Gastrocnemius medialis (tissue), 4 donors: ENCODE measurements around the gene RFC5. TPM values are rescaled to one million over a fixed set of nuclear protein-coding genes. Genes with fewer than 3 reads are reported as not detected.

Experiments used
- ATAC-seq, 2 donors: fragments of 150-250 bp; one replicate each; pipeline ENCODE4 v1.9.1; 2016
- DNase-seq, 2 donors: peaks; one replicate each; pipeline ENCODE4 v3.0.0-alpha.2; 2019
- H3K27ac ChIP-seq, 4 donors: fragments of 200-600 bp; sonication (generic); 1 replicate in 1 of 4; 2 replicates in 3 of 4; pipeline ENCODE4 v1.5.1; 2016 to 2018; ENCODE audit warnings: mild to moderate bottlenecking in 2 of 4, moderate library complexity in 1 of 4
- H3K27me3 ChIP-seq, 3 donors: fragments of 200-600 bp; sonication (generic) in 2 of 3; 1 replicate in 1 of 3; 2 replicates in 2 of 3; pipeline versions ENCODE4 v1.5.1 to v1.6.0; 2016 to 2019; ENCODE audit warnings: mild to moderate bottlenecking in 1 of 3, moderate library complexity in 1 of 3
- H3K36me3 ChIP-seq, 2 donors: fragments of 200-600 bp; sonication (generic) in 1 of 2; one replicate each; pipeline ENCODE4 v1.5.1; 2017 to 2018
- H3K4me1 ChIP-seq, 2 donors: fragments of 200-600 bp; sonication (generic) in 1 of 2; one replicate each; pipeline ENCODE4 v1.5.1; 2016 to 2017; ENCODE audit warnings: mild to moderate bottlenecking in 2 of 2
- H3K4me3 ChIP-seq, 4 donors: fragments of 200-600 bp; sonication (generic) in 3 of 4; 1 replicate in 1 of 4; 2 replicates in 3 of 4; pipeline ENCODE4 v1.5.1; 2016 to 2019; ENCODE audit warnings: mild to moderate bottlenecking in 2 of 4
- H3K9me3 ChIP-seq, 3 donors: fragments of 200-600 bp; sonication (generic) in 2 of 3; 1 replicate in 1 of 3; 2 replicates in 2 of 3; pipeline ENCODE4 v1.5.1; 2016 to 2019
- POLR2A ChIP-seq, 2 donors: fragments of 450-650 bp; IDR thresholded peaks; one replicate each; pipeline ENCODE4 v1.6.1; 2017; ENCODE audit warnings: antibody characterized with exemption in 2 of 2, mild to moderate bottlenecking in 2 of 2, moderate library complexity in 2 of 2
- in situ Hi-C, 4 donors: fragments of 200-750 bp; cut with MboI; loops; one replicate each; pipeline versions ENCODE4 v1.15.0 to v1.8.0; 2017; ENCODE audit warnings: low sequenced_read_pairs in 4 of 4
- intact Hi-C: fragments of 100-400 bp; cut with DNase I; formaldehyde crosslinking; loops from one replicate; pipeline ENCODE4 v1.15.1; 2023; ENCODE audit warnings: low total_unique reads
- total RNA-seq, 4 donors: library from RNA; depleted of rRNA; stranded (reverse); fragments of >200 nt; gene quantifications; one replicate each; pipeline versions ENCODE4 v1.1.0 to v1.2.3, GENCODE V29; 2016
- TF ChIP-seq, protein P1 (sequence below), 5 experiments: fragments of 450-650 bp in 3 of 5; fragments of 200-600 bp in 2 of 5; sonication (generic) in 2 of 5; IDR thresholded peaks in 4 of 5; conservative IDR thresholded peaks in 1 of 5; 1 replicate in 4 of 5; 2 replicates in 1 of 5; pipeline ENCODE4 v1.5.1; 2016 to 2019; ENCODE audit warnings: antibody characterized with exemption in 5 of 5, mild to moderate bottlenecking in 3 of 5, moderate library complexity in 3 of 5

Gene RFC5
- total RNA-seq, 4 donors from 2014 or later, result 3.5 to 9.9 (median 5.4) TPM

DNA sequence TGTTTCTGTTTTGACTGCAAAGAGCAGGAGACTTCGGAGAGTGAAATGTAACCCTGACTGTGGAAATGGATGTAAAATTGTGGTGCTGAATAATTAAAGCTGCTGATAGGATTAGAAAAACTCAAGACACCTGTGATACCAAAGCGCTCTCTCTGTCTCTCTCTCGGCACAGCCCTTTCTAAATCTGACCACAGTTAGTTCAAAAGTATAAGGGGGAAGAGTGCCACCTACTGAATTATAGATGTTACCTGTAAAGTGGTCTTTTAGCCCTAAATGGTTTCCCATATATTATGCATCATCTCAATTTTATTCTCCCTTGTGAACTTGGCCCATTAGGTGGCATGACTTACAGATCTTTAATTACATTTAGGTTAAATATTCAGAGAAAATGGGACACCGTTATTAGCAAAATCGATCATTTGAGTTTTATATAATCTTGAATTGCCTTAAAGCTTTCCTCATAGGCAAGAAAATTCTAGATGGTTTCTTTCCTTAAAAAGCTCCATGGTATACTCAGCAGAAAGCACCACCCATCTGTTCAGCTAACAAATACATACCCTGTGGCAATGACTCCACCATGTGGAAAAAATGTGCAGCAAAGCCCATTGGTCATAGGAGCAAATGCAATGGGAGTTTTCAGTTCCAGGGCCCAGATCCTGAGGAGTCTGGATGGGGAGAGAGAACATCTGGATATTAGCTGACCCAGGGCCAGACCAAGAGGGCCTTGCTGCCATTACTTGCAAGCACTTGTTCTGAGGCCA is 18.1 kb downstream of the RFC5 start:
- H3K9me3 ChIP-seq, result no peaks in the 10 kb centered on the region
- H3K27ac ChIP-seq, result no peak overlapping the region
- ATAC-seq (no peak), DNase-seq (no peak)
- intact Hi-C loops, result no loop called here
- TF ChIP-seq POLR2A (IDR thresholded peaks at IDR 0.05), result no peak
- TF ChIP-seq, protein P1, sequence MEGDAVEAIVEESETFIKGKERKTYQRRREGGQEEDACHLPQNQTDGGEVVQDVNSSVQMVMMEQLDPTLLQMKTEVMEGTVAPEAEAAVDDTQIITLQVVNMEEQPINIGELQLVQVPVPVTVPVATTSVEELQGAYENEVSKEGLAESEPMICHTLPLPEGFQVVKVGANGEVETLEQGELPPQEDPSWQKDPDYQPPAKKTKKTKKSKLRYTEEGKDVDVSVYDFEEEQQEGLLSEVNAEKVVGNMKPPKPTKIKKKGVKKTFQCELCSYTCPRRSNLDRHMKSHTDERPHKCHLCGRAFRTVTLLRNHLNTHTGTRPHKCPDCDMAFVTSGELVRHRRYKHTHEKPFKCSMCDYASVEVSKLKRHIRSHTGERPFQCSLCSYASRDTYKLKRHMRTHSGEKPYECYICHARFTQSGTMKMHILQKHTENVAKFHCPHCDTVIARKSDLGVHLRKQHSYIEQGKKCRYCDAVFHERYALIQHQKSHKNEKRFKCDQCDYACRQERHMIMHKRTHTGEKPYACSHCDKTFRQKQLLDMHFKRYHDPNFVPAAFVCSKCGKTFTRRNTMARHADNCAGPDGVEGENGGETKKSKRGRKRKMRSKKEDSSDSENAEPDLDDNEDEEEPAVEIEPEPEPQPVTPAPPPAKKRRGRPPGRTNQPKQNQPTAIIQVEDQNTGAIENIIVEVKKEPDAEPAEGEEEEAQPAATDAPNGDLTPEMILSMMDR (IDR thresholded peaks at IDR 0.05 in 4 of 5, conservative IDR thresholded peaks at IDR 0.05 in 1 of 5), result peak in 2 of 5 experiments; percentile 10 to 25
- H3K4me1 ChIP-seq, result no peaks in the 10 kb centered on the region
- in situ Hi-C loops, result no loop called here
- no peaks in the 10 kb centered on the region for H3K27me3 ChIP-seq
- peaks cover 0 to 95% of the 10 kb centered on the region in 2 donors for H3K36me3 ChIP-seq
- no peak overlapping the region for H3K4me3 ChIP-seq

DNA sequence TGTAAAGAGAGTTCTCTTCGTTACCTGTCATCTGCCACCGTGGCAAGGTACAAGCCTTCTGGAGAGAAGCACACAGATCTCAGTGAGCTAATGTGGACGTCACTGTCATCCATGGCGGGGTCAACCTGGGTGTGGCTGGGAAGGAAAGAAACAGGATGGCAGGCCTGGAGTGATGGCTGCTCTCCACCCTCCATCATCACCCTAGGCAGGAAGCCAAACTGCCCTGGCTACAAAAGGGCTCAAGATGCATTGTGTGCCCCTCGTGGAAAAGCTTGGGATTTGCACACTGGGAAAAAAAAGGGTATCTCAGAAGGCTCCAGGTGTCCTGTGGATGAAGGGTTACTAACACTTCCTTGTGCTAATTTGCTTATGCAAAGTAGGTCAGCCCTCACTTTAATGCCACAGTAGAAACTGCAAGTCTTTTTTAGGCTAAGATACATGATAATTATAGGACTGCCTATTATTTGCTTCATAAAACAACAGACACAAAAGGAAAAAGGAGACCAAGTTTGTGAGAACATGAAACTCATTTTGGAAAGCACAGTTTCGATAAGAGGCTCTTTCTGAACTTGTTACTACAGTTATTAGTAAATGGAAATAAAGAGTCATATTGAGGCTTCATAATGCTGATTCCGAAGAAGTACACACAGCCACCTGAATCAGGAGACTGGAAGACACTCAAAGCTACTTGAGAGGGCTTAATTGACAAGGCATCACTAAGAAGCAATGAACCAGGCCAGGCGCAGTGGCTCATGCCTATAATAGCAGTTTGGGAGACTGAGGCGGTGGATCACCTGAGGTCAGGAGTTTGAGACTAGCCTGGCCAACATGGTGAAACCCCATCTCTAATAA is 18.9 kb downstream of the RFC5 start:
- intact Hi-C loops (no loop called here), in situ Hi-C loops (no loop called here)
- no peak for DNase-seq
- no peaks in the 10 kb centered on the region for H3K9me3 ChIP-seq
- H3K27ac ChIP-seq, result no peak overlapping the region
- ATAC-seq, result no peak
- H3K4me1 ChIP-seq, result no peaks in the 10 kb centered on the region
- H3K4me3 ChIP-seq, result no peak overlapping the region
- no peaks in the 10 kb centered on the region for H3K27me3 ChIP-seq
- peaks cover 0 to 94% of the 10 kb centered on the region in 2 donors for H3K36me3 ChIP-seq
- TF ChIP-seq, protein P1 (IDR thresholded peaks at IDR 0.05 in 4 of 5, conservative IDR thresholded peaks at IDR 0.05 in 1 of 5), result no peak
- TF ChIP-seq POLR2A (IDR thresholded peaks at IDR 0.05), result no peak

DNA sequence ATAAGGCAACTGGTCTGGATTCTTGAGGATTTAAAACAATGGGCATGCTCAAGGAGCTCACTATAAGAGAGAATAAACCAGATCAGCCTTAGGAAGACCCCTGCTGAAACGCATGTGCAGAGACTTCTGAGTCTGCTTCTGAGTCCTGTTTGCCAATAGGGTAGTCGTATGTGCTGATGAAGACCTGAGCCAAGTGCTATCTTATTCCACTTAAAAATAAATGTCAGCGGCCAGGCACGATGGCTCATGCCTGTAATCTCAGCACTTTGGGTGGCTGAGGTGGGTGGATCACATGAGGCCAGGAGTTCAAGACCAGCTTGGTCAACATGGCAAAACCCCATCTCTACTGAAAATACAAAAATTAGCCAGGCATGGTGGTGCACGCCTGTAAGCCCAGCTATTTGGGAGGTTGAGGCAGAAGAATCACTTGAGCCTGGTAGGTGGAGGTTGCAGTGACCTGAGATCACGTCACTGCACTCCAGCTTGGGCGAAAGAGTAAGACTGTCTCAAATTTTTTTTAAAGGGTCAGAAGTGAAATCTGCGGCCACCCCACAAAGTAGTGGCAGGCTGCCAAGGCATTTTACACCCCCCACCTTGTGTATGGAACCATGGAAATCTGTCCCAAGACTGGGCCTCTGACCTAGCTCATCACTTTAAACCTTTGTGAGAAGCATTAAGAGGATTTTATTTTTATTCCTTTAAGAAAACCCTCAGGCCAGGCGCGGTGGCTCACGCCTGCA is 20.3 kb downstream of the RFC5 start:
- H3K27ac ChIP-seq, result no peak overlapping the region
- TF ChIP-seq, protein P1 (IDR thresholded peaks at IDR 0.05 in 4 of 5, conservative IDR thresholded peaks at IDR 0.05 in 1 of 5), result no peak
- TF ChIP-seq POLR2A (IDR thresholded peaks at IDR 0.05), result no peak

DNA sequence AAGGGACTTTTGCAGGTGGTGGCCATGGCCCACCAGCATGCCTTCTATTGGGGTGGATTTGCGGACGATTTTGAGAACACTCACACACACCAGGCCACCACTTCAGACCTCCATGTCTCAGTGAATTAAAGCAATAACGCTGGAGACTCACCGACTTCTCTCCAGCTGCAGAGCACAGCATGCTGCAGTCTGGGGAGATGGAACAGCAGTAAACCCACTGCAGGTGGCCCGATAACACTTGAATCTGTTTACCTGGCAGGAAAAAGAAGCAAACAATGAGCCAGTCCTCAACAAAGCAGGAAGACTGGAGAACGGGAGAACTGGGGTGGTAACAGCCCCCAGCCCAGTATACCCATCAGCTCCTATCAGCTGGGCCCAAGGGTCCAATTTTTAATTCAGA is 21.6 kb downstream of the RFC5 start:
- Histone ChIP-seq H3K27ac (no peak overlapping the region), H3K36me3 (peaks cover 0 to 97% of the 10 kb centered on the region in 2 donors), H3K4me1 (no peaks in the 10 kb centered on the region), H3K27me3 (no peaks in the 10 kb centered on the region), H3K9me3 (no peaks in the 10 kb centered on the region), H3K4me3 (no peak overlapping the region)
- ATAC-seq (no peak), DNase-seq (no peak)
- TF ChIP-seq, protein P1 (IDR thresholded peaks at IDR 0.05 in 4 of 5, conservative IDR thresholded peaks at IDR 0.05 in 1 of 5), result no peak
- no peak for TF ChIP-seq POLR2A (IDR thresholded peaks at IDR 0.05)
- intact Hi-C loops, result no loop called here
- in situ Hi-C loops, result no loop called here

More for the DNA sequence above, 20.3 kb downstream of the RFC5 start:
- H3K36me3 ChIP-seq, result peaks cover 0 to 96% of the 10 kb centered on the region in 2 donors
- no peak overlapping the region for H3K4me3 ChIP-seq
- in situ Hi-C loops (no loop called here), intact Hi-C loops (no loop called here)
- ATAC-seq, result no peak
- no peak for DNase-seq
- no peaks in the 10 kb centered on the region for H3K4me1 ChIP-seq
- no peaks in the 10 kb centered on the region for H3K27me3 ChIP-seq
- H3K9me3 ChIP-seq, result no peaks in the 10 kb centered on the region
